Parathyroid adenoma (tissue), 2 donors: ENCODE results near the gene OR2G3.

Source experiments
- H2AFZ ChIP-seq: fragments of 300-600 bp; sonication (generic); one replicate; pipeline ENCODE4 v1.7.0; 2017; ENCODE audit warnings: antibody characterized with exemption, mild to moderate bottlenecking
- H3K27ac ChIP-seq: fragments of 300-600 bp; sonication (generic); one replicate; pipeline ENCODE4 v1.7.0; 2017
- H3K27me3 ChIP-seq: fragments of 300-600 bp; sonication (generic); one replicate; pipeline ENCODE4 v1.7.0; 2017; ENCODE audit warnings: low read length; ENCODE audit not compliant: control insufficient read depth, insufficient read depth
- H3K36me3 ChIP-seq: fragments of 300-600 bp; sonication (generic); one replicate; pipeline ENCODE4 v1.7.0; 2017; ENCODE audit warnings: low read length; ENCODE audit not compliant: control insufficient read depth, insufficient read depth
- H3K4me1 ChIP-seq: fragments of 300-600 bp; sonication (generic); one replicate; pipeline ENCODE4 v1.7.0; 2017; ENCODE audit warnings: control low read depth
- H3K4me2 ChIP-seq: fragments of 300-600 bp; sonication (generic); one replicate; pipeline ENCODE4 v1.7.0; 2017; ENCODE audit warnings: low read length
- H3K4me3 ChIP-seq: fragments of 300-600 bp; sonication (generic); one replicate; pipeline ENCODE4 v1.7.0; 2017; ENCODE audit warnings: low read depth, low read length
- H3K79me2 ChIP-seq: fragments of 300-600 bp; sonication (generic); one replicate; pipeline ENCODE4 v1.7.0; 2017; ENCODE audit warnings: control low read depth
- H3K9ac ChIP-seq: fragments of 300-600 bp; sonication (generic); one replicate; pipeline ENCODE4 v1.7.0; 2017; ENCODE audit warnings: mild to moderate bottlenecking
- H3K9me3 ChIP-seq: fragments of 300-600 bp; sonication (generic); one replicate; pipeline ENCODE4 v1.7.0; 2017; ENCODE audit warnings: low read length; ENCODE audit not compliant: control insufficient read depth
- TF ChIP-seq, protein P1 (sequence below): fragments of 300-600 bp; sonication (generic); IDR thresholded peaks from one replicate; pipeline ENCODE4 v1.7.0; 2017; ENCODE audit warnings: antibody characterized with exemption, mild to moderate bottlenecking
- donor health status: primary hyperparathyroidism.

The OR2G3 gene

DNA sequence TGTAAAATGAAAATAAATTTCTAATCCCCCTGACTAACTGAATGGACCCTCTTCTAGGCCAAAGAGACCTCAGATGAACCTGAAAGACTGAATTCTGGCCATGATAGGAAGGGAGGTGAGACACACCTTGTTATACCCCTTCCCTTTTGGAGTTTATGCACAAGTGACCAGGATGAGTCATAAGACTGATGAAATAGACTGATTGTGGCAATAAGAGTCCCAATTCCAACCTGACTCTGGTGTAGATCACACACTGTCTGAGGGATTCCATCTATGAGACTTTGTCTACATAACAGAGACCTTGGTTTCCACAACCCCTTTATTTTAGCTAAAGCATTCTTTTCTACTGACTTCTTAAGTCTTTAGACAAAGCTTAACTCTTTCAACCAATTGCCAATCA lies 30.7 kb upstream of the OR2G3 start:
- Histone ChIP-seq H3K27me3 (no peaks in the 10 kb centered on the region), H3K4me2 (no peak overlapping the region), H3K9me3 (no peaks in the 10 kb centered on the region)

DNA sequence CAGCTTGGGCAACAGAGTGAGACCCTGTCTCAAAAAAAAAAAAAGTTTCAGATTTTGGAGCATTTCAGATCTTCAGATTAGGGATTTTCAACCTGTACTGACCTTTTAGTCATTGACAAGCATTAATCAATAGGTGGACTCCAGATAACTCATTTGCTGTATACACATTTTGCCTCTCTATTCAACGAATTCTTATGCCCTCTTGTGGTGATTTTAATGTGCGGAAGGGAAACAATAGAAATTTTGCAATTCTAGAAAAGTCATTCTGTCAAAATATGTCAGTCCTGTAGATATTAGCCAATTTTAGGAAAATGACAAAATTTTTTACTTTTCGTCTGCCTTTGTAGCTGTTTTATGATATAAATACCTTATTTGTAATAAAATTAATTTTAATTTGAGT lies 28.9 kb upstream of the OR2G3 start:
- H3K36me3 ChIP-seq: no peaks in the 10 kb centered on the region
- H3K4me3 ChIP-seq: no peak overlapping the region
- TF ChIP-seq, protein P1, sequence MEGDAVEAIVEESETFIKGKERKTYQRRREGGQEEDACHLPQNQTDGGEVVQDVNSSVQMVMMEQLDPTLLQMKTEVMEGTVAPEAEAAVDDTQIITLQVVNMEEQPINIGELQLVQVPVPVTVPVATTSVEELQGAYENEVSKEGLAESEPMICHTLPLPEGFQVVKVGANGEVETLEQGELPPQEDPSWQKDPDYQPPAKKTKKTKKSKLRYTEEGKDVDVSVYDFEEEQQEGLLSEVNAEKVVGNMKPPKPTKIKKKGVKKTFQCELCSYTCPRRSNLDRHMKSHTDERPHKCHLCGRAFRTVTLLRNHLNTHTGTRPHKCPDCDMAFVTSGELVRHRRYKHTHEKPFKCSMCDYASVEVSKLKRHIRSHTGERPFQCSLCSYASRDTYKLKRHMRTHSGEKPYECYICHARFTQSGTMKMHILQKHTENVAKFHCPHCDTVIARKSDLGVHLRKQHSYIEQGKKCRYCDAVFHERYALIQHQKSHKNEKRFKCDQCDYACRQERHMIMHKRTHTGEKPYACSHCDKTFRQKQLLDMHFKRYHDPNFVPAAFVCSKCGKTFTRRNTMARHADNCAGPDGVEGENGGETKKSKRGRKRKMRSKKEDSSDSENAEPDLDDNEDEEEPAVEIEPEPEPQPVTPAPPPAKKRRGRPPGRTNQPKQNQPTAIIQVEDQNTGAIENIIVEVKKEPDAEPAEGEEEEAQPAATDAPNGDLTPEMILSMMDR: no peak
- H3K27ac ChIP-seq: no peak overlapping the region
- H3K79me2 ChIP-seq: no peaks in the 10 kb centered on the region
- no peaks in the 10 kb centered on the region for H3K27me3 ChIP-seq
- no peaks in the 10 kb centered on the region for H3K4me1 ChIP-seq
- no peak overlapping the region for H2AFZ ChIP-seq
- H3K9ac ChIP-seq: no peak overlapping the region
- H3K9me3 ChIP-seq: no peaks in the 10 kb centered on the region
- no peak overlapping the region for H3K4me2 ChIP-seq

More for the DNA sequence above, 30.7 kb upstream of the OR2G3 start:
- Histone ChIP-seq H3K4me3 (no peak overlapping the region), H3K4me1 (no peaks in the 10 kb centered on the region), H3K27ac (no peak overlapping the region), H3K79me2 (no peaks in the 10 kb centered on the region), H2AFZ (no peak overlapping the region), H3K36me3 (no peaks in the 10 kb centered on the region), H3K9ac (no peak overlapping the region)
- TF ChIP-seq, protein P1: no peak

DNA sequence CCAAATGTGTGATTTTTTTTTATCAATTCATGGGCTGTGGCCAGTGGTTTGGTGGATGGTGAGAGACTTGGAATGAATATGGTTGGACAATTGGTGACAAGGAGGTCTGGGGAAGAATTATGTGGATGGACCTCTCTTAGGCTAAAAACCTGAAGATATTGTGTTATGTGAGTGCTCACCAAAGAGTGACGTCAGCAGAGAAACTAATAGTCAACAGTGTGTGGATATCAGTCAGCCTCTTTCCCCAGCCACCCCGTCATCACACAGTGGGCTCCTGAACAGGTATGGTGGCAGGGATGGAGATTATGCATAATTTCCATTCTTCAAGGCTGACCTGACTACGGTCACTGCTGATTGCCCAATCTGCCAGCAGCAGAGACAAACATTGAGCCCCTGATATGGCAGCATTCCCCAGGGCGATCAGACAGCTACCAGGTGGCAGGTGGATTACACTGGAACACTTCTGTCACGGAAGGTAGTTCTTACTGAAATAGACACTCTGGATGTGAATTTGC lies 26.4 kb upstream of the OR2G3 start:
- Histone ChIP-seq H3K79me2 (no peaks in the 10 kb centered on the region), H3K4me1 (no peaks in the 10 kb centered on the region), H3K27me3 (no peaks in the 10 kb centered on the region), H3K36me3 (no peaks in the 10 kb centered on the region), H3K9ac (no peak overlapping the region), H3K4me2 (no peak overlapping the region), H3K9me3 (no peaks in the 10 kb centered on the region), H2AFZ (no peak overlapping the region), H3K27ac (no peak overlapping the region), H3K4me3 (no peak overlapping the region)
- TF ChIP-seq, protein P1: no peak

DNA sequence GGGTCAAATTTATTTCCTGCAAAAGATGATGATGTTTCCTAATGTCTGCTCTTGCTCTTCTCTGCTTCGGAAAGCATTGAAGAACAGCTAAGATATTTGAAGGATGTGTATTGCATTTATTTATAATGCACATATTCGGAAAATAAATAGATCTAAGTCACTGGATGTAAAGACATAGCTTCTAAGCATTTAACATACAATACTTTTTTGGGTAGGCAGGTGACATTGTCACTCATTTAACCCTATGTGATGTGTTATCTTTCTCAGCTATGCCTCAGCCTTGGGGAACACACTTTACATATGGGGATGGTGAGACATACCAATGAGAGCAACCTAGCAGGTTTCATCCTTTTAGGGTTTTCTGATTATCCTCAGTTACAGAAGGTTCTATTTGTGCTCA lies 17.3 kb upstream of the OR2G3 start, which contains the start of gene OR2G2:
OR2G2 (plus strand) TSS at position 301 of the 400 bp plus-strand sequence; CDS start at position 301, 0 bp downstream.
- no peaks in the 10 kb centered on the region for H3K36me3 ChIP-seq
- H2AFZ ChIP-seq: no peak within 1 kb of the TSS
- no peak within 1 kb of the TSS for H3K27ac ChIP-seq
- no peak within 1 kb of the TSS for H3K4me3 ChIP-seq
- H3K9me3 ChIP-seq: no peaks in the 10 kb centered on the region
- no peak within 1 kb of the TSS for H3K4me2 ChIP-seq
- TF ChIP-seq, protein P1: no peak
- no peaks in the 10 kb centered on the region for H3K79me2 ChIP-seq
- H3K4me1 ChIP-seq: no peaks in the 10 kb centered on the region
- H3K27me3 ChIP-seq: no peaks in the 10 kb centered on the region
- no peak within 1 kb of the TSS for H3K9ac ChIP-seq

DNA sequence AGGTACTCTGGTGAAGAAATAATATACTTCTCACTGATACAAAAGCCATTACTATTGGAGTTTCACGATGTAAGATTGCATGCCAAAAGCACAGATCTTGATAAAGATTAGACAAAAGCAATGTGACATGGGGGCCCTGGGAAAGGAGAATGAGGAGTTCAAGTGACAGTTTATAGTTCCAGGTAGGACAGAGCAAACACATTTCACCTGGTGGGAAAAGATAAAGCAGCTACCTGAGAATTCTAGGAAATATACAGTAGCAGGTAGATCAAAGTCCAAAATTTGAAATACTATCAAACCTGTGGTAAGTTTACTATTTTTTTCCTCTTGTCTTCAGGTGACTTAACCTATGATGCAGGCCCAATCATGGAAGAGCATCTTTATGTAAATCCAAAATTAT lies 8.0 kb downstream of the OR2G3 start:
- H3K36me3 ChIP-seq: no peaks in the 10 kb centered on the region
- H3K79me2 ChIP-seq: no peaks in the 10 kb centered on the region
- H3K27me3 ChIP-seq: no peaks in the 10 kb centered on the region
- no peak overlapping the region for H3K4me2 ChIP-seq
- no peak overlapping the region for H3K4me3 ChIP-seq
- no peak overlapping the region for H2AFZ ChIP-seq
- H3K9me3 ChIP-seq: no peaks in the 10 kb centered on the region
- TF ChIP-seq, protein P1: no peak
- H3K27ac ChIP-seq: no peak overlapping the region
- H3K4me1 ChIP-seq: no peaks in the 10 kb centered on the region
- H3K9ac ChIP-seq: no peak overlapping the region
